KMS-11 (cell line): Measurements from ENCODE around the gene PIGX.

Experiments
- H2AFZ ChIP-seq: fragments of 200-600 bp; sonication (generic); 2 replicates; pipeline ENCODE4 v1.6.1; 2016; ENCODE audit warnings: antibody characterized with exemption, mixed run types, low read depth
- H3K27ac ChIP-seq: fragments of 200-600 bp; sonication (generic); 2 replicates; pipeline ENCODE4 v1.6.1; 2016; ENCODE audit warnings: mild to moderate bottlenecking, mixed run types
- H3K27me3 ChIP-seq: fragments of 200-600 bp; sonication (generic); 2 replicates; pipeline ENCODE4 v1.6.1; 2017; ENCODE audit warnings: mild to moderate bottlenecking, low read depth, mixed run types, moderate library complexity; ENCODE audit not compliant: insufficient read depth
- H3K36me3 ChIP-seq: fragments of 200-600 bp; sonication (generic); 2 replicates; pipeline ENCODE4 v1.6.1; 2017; ENCODE audit warnings: mild to moderate bottlenecking, mixed run types; ENCODE audit not compliant: insufficient read depth
- H3K4me1 ChIP-seq: fragments of 200-600 bp; sonication (generic); 2 replicates; pipeline ENCODE4 v1.6.1; 2016; ENCODE audit warnings: mild to moderate bottlenecking, low read depth, mixed run types; ENCODE audit not compliant: poor library complexity, severe bottlenecking
- H3K4me2 ChIP-seq: fragments of 200-600 bp; sonication (generic); 2 replicates; pipeline ENCODE4 v1.7.0; 2016; ENCODE audit warnings: mild to moderate bottlenecking, mixed run types
- H3K4me3 ChIP-seq: fragments of 200-600 bp; sonication (generic); IDR thresholded peaks from 2 replicates; pipeline ENCODE4 v1.6.1; 2017; ENCODE audit warnings: low read depth, low read length, mixed read lengths; ENCODE audit not compliant: insufficient read depth
- H3K79me2 ChIP-seq: fragments of 200-600 bp; sonication (generic); 2 replicates; pipeline ENCODE4 v1.6.1; 2016; ENCODE audit warnings: low read depth, mixed run types; ENCODE audit not compliant: insufficient read depth
- H3K9ac ChIP-seq: fragments of 200-600 bp; sonication (generic); 2 replicates; pipeline ENCODE4 v1.6.1; 2016; ENCODE audit warnings: mild to moderate bottlenecking, mixed run types
- H4K20me1 ChIP-seq: fragments of 200-600 bp; sonication (generic); 2 replicates; pipeline ENCODE4 v1.6.1; 2016; ENCODE audit warnings: mild to moderate bottlenecking, mixed run types; ENCODE audit not compliant: insufficient read depth
- CTCF ChIP-seq: fragments of 200-600 bp; sonication (generic); conservative IDR thresholded peaks from 2 replicates; pipeline ENCODE4 v1.6.1; 2017; ENCODE audit warnings: low read depth, mild to moderate bottlenecking, antibody characterized with exemption, low read length, moderate library complexity, mixed read lengths

PIGX gene

DNA sequence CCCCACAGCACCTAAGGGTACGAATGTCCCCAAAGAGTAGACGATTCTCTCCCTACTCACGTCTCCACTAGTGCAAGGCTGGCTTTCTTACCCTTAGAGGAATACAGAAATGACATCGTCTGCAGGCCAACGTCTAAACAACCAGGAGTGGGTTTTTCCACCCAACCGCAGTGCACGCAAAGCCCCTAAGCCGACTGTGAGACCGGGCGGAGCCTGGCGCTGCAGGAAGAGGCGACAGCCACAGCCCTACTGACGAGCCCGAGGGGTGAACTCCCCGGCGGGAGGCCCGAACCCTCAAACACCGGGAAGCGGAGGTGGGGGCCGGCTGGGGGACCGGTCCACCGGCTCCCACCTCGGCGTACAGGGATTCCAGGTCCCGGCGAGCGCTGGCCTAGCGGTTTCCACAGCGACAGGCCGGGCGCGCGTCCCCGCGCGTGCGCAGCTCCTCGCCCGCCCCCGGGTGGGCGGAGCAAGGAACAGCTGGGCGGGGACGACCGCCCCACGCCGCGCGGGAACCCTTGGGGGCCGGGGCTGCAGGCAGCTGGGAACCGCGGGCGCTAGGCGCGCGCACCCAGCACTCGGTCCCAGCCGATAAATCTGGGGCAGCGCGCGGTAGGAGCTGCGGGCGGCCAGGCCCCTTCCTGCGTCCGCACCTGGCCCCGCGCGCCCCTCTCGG, at the start of gene PIGX, which contains the start of gene CEP19:
Gene PIGX, plus strand, starts transcription at position 540 of the 676 bp plus-strand sequence.
Gene CEP19, minus strand, starts transcription at position 413 of the 676 bp plus-strand sequence. CDS start 3,593 bp downstream, outside the sequence.
- Histone ChIP-seq H4K20me1 (no peaks in the 10 kb centered on the region), H3K27ac (peak within 1 kb of the TSS; percentile 72), H2AFZ (peak within 1 kb of the TSS; percentile 93), H3K9ac (peak within 1 kb of the TSS; percentile 68), H3K36me3 (no peaks in the 10 kb centered on the region), H3K27me3 (no peaks in the 10 kb centered on the region), H3K4me2 (peak within 1 kb of the TSS; percentile 99), H3K4me3 (peak within 1 kb of the TSS; percentile 75), H3K4me1 (peaks cover 15% of the 10 kb centered on the region), H3K79me2 (peaks cover 10% of the 10 kb centered on the region; the same call in 1 of the 2 replicates)
- no peak for TF ChIP-seq CTCF

DNA sequence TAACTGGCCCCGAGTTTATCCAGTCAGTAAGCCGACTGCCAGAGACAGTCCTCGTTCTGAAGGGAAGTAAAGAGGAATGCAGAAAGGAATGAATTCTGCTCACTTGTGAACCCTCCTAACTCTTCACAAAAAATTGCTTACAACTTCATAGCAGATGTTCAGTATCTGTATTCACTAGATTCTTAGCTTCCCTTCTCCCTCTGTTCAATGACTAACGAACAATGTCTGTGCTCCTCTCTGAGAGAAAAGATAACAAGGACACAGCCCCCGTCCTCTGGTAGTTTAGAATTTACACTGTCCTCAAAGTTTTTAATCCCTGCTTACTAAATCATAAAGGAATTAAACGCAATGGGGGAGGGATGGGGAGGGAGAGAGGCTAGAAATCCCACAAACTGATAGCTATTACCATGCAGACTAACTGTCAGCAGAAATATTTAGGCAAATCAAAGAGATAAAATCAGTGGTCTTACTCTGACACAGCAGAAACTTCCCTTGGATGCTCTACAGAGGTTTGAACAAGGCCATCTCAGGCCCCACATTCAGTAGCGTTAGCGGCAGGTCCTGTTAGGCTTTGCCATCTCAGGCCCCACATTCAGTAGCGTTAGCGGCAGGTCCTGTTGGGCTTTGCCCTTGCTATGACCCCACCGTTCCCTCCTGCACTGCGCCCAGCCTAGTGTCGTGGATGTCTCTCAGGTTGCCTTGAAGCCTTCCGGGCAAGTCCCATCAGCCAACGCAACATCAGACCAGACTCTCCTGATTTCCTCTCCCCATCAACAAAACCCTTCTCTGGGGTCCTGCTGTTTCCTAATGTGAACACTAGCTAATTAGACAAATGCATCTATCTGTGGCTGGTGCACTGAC, 49.2 kb upstream of the PIGX start:
- Histone ChIP-seq H2AFZ (no peak overlapping the region), H3K27me3 (no peaks in the 10 kb centered on the region), H3K9ac (no peak overlapping the region), H3K4me2 (no peak overlapping the region), H3K27ac (no peak overlapping the region), H3K36me3 (no peaks in the 10 kb centered on the region), H3K79me2 (no peaks in the 10 kb centered on the region), H3K4me1 (no peaks in the 10 kb centered on the region), H4K20me1 (no peaks in the 10 kb centered on the region), H3K4me3 (no peak overlapping the region)
- no peak for TF ChIP-seq CTCF

GRCh38 chr3:196666001-196666867, 45.9 kb upstream of the PIGX start:
- Histone ChIP-seq H3K4me3 (no peak overlapping the region), H3K27me3 (no peaks in the 10 kb centered on the region), H3K4me1 (no peaks in the 10 kb centered on the region), H3K27ac (no peak overlapping the region), H3K36me3 (no peaks in the 10 kb centered on the region), H4K20me1 (no peaks in the 10 kb centered on the region), H3K9ac (no peak overlapping the region), H3K4me2 (no peak overlapping the region), H2AFZ (no peak overlapping the region), H3K79me2 (no peaks in the 10 kb centered on the region)
- no peak for TF ChIP-seq CTCF

DNA sequence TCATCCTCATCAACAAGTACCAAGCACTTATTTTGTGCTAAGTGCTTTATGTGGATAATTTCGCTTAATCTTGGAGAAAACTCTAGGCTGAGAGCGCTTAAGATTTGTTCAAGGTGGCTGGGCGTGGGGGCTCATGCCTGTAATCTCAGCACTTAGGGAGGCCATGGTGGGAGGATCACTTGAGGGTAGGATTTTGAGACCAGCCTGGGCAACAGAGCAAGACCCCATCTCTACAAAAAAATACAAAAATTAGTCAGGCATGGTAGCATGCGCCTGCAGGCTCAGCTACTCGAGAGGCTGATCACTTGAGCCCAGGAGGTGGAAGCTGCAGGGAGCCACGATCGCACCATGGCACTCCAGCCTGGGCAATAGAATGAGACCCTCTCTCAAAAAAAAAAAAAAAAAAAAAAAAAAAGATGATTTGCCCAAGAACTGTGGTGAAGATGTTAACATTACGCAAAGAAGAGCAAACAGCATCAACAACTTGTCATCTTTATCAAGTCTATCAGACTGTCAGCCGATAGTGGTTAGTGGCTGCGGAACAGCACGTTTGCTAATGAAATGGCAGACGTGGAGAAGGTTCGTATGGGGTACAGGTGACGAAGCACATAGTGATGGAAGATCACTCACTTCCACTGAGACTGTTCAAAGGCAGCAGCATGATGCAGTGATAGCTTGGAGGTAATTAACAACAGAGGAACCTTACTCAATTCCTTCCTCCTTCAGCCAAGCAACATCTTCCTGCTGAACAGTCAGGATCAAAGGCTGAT, 44.9 kb upstream of the PIGX start:
- H3K79me2 ChIP-seq = no peaks in the 10 kb centered on the region
- TF ChIP-seq CTCF = no peak
- no peak overlapping the region for H3K9ac ChIP-seq
- H3K36me3 ChIP-seq = no peaks in the 10 kb centered on the region
- no peaks in the 10 kb centered on the region for H3K27me3 ChIP-seq
- no peak overlapping the region for H3K4me3 ChIP-seq
- H3K27ac ChIP-seq = no peak overlapping the region
- H3K4me1 ChIP-seq = no peaks in the 10 kb centered on the region
- no peaks in the 10 kb centered on the region for H4K20me1 ChIP-seq
- H3K4me2 ChIP-seq = no peak overlapping the region
- no peak overlapping the region for H2AFZ ChIP-seq
